Forelimb muscle (tissue), 1 donor: ENCODE data around the gene UFSP1. TPM values are rescaled to one million over a fixed set of nuclear protein-coding genes. Genes with fewer than 3 reads are reported as not detected.

ENCODE experiments used
- DNase-seq: peaks from one replicate; pipeline ENCODE4 v3.0.0-alpha.2; 2013; ENCODE audit warnings: low read depth
- polyA plus RNA-seq: library from polyadenylated mRNA; unstranded; fragments of 120-200 nt; gene quantifications from one replicate; pipeline ENCODE4 v1.2.1, GENCODE V29; 2013; ENCODE audit not compliant: insufficient read length

The UFSP1 gene
- polyA plus RNA-seq, 1 donor: 2.0 TPM

- DNase-seq: no peak
Measured at GRCh38 chr7:100895956-100896731, 6.6 kb upstream of the UFSP1 start.

- DNase-seq: no peak
Measured at GRCh38 chr7:100895701-100895955, 6.1 kb upstream of the UFSP1 start, which contains the start of gene ACHE. Gene ACHE, minus strand, starts transcription at chr7:100895888. Its CDS starts 1,656 bp downstream, at chr7:100894232.

DNA sequence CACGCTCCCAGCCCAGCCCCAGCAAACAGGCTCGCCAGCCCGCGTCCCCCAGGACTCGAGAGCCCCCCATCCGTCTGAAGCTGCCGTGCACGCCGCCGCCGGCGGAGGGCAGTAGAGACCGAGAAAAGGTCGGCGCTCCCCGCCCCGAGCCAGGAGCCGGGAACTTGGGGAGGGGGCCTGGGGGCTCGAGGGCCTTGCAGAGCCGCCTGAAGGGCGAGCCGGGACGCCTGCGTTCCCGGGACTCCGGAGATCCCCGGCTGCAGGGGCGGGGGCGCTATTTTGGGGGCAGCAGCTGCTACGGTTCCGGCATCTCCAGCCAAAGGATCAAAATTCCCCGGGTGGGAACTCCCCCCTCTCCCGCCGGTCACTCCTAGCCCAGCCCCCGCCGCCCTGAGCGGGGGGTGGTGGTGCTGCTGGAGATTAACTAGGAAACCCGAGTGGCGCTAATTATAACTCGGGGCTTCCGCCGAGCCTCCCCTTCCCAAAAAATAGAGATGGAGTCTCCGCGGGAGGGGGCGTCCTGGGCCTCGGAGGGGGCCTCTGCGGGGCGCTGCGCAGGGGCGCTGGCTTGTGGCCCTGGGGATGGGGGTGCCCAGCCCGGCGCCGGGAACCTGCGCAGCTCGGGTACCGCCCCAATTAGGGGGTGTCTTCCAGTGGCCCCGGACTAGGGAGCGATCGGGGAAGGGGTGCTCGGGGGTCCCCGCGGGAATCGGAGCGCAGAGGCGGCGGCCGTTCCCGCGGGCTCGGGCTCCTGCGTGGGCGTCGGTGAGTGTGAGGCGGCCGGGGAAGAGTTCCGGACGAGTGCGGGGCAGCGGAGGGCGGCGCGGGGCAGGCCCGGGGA is 5.6 kb upstream of the UFSP1 start:
- DNase-seq: no peak

DNA sequence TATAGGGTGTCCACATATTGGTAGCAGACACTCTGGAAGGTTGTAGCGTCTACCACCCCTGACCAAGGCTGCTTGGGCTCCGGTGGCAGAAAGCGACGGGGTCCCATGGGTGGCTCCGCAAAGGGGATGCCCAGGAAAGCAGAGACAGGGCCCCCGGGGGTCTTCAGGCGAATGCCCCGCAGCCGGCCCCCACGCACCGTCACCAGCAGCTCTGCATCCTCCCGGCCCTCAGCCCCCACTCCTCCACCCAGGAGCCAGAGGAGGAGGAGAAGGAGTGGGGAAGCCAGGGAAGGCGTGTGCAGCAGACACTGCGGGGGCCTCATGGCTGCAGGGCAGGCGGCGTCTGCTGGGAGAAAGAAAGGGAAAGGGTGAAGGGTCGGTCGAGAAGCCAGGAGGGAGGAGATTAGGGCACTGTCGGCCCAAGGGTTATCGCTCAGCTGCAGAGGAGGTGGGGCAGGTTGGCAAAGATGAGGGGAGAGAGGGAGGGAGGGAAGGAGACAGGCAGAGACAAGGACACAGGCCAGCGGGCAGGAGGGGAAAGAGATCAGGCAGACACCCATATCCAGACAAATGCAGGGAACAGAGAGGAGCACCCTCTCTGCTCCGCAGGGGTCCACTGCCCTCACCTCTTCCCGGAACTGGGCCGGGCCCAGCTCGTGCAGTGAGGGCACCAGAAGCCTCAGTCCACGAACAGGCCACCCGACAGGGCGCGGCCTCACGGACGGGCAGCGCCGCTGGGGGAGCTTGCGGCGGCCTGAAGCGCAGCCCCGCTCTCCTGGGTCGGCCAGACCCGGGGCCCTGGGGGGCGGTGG is 4.6 kb upstream of the UFSP1 start:
- no peak for DNase-seq

- DNase-seq: no peak
Measured at GRCh38 chr7:100893318-100893895, 3.9 kb upstream of the UFSP1 start.

- DNase-seq: no peak
Measured at GRCh38 chr7:100892364-100893317, 3.1 kb upstream of the UFSP1 start.

- no peak for DNase-seq
Measured at GRCh38 chr7:100891568-100892247, 2.2 kb upstream of the UFSP1 start.

DNA sequence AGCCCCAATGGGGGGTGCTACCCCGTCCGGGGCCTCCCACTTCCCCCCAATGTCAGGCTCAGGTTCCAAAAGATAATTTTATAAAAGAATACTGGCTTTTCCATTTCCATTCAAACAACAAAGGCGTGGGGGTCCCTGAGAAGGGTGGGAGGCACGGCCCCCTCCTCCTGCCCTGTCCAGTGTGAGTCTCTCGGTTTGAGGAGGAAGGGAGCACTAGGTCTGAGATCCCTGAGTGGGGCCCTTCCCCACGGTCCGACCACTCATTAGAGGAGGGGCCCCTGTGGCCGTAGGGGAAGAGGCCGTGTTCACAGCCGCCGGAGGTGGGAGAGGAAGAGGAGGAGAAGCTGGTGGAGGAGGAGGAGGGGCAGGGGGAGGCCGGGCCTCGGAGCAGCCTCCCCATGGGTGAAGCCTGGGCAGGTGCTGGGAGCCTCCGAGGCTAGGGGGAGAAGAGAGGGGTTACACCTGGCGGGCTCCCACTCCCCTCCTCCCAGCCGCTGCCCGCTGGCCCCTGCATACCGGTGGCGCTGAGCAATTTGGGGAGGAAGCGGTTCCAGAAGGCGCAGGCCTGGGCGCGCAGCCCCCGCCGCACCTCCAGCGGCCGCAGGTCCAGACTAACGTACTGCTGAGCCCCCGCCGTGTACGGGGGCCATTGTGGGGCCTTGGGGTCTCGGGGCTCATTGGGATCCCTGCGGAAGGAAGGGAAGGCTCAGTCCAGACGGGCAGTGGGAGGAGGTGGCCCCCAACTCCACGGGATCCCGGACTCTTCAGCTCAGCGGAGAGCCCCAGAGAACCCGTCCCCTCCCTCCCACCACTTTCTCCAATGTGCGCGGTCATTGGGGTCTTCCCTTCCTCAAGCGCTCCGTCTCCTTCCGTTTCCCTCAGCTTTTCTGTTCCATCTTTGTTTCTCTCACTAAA is 1.4 kb upstream of the UFSP1 start:
- no peak for DNase-seq

GRCh38 chr7:100888291-100888987 is 1.1 kb downstream of the UFSP1 start:
- DNase-seq: no peak

DNA sequence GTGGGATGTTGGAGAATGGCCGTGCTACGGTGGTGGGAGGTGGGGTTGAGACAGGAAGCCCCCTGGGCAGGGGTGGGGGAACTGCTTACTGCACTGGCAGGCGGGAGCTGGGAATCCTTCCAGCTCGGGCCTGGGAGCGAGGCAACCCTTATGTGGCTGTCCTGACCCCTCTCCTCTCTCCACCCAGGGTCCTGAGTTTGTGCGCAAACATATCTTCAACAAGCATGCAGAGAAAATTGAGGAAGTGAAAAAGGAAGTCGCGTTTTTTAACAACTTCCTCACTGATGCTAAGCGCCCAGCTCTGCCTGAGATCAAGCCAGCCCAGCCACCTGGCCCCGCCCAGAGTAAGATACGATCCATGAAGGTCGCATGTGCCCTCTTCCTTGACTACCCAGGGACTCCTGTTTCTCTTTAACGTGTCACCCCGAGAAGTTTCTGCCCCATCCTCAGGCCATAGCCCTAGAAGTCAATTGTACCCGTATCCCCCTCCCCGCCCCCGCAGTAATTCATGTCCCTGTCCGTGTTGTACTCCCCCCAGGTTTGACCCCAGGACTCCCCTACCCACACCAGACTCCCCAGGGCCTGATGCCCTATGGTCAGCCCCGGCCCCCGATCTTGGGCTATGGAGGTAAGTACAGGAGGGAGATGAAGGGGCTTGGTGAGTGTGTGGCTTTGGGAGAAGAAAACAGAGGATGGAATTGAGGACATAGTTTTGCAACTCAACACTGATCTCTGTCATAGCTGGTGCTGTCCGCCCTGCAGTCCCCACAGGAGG is 1.8 kb downstream of the UFSP1 start:
- DNase-seq: no peak

- DNase-seq: no peak
Measured at GRCh38 chr7:100886936-100887515, 2.5 kb downstream of the UFSP1 start.

DNA sequence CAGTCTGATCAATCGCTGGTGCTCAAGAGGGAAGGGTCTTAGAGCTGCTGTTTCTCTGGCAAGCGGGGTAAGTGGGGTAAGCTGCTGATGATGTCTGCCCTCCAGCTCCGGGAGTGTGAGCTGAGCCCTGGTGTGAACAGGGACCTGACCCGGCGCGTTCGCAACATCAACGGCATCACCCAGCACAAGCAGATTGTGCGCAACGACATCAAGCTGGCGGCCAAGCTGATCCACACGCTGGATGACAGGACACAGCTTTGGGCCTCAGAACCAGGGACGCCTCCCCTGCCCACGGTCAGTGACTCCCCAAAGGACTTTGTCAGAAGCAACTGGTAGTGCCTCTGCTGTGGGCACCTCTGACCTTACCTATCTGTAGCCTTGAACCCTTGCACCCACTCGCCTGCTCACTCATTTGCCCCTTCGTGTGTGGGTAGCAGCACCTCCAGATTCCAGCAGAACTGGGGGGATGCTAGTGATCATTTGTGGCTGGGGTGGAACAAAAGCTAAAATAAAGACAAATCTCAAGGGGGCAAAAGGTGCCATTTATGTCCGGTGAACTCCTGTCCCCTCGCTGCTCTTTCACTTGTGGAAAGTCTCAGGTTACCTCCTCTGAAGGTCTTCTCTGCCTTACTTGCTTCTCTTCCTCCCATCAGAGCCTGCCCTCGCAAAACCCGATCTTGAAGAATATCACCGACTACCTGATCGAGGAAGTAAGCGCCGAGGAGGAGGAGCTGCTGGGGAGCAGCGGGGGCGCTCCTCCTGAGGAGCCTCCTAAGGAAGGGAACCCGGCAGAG is 3.2 kb downstream of the UFSP1 start:
- DNase-seq: no peak

DNA sequence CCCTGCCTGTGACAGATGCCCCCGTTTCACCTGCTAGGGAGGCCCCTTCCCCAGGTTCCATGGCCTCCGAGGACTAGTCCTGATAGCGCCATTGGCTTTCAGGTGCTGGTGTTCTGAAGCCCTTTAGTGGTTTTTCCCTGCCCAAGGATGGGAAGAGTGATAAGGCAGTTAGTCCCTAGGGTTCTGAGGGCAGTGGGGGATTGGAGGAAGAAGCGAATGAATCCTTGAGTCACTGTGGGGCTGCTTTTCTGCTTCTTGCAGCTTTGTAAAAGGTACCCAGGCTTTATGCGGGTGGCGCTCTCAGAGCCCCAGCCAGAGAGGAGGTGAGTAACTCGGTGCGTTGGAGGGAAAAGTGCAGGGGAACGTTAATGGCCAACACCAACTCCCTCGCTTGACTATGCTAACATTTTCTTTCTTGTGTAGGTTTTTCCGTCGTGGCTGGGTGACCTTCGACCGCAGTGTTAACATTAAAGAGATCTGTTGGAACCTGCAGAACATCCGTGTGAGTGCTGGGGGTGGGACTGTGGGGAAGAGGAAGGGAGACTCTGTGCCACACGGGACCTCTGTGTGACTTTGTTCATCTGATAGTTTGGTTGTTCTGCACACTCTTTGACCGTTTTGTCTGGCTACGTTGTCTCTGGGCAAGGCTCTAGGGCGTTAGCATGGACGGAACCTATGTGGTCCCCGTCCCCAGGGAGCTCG is 3.9 kb downstream of the UFSP1 start:
- no peak for DNase-seq

- DNase-seq: no peak
Measured at GRCh38 chr7:100884736-100885439, 4.6 kb downstream of the UFSP1 start.
